Liver (tissue), 9 donors: ENCODE data around the gene BCR. TPM values are rescaled to one million over a fixed set of nuclear protein-coding genes. Genes with fewer than 3 reads are reported as not detected.

ENCODE experiments used
- DNase-seq: peaks from one replicate; pipeline ENCODE4 v3.0.0-alpha.2; 2017; ENCODE audit warnings: low spot score
- H3K27ac ChIP-seq, 2 donors: one replicate each; pipeline ENCODE4 v1.7.0; 2013; ENCODE audit warnings: inconsistent platforms in 2 of 2, low read length in 2 of 2, control low read depth in 1 of 2, low read depth in 1 of 2, mild to moderate bottlenecking in 1 of 2
- H3K27me3 ChIP-seq, 4 donors: one replicate each; pipeline versions ENCODE4 v1.6.1 to v1.7.0; 2013; ENCODE audit warnings: low read length in 3 of 4, inconsistent platforms in 1 of 4, mild to moderate bottlenecking in 1 of 4, moderate library complexity in 1 of 4; ENCODE audit not compliant: control insufficient read depth in 4 of 4, insufficient read depth in 4 of 4
- H3K36me3 ChIP-seq, 4 donors: one replicate each; pipeline versions ENCODE4 v1.6.1 to v1.7.0; 2013; ENCODE audit warnings: low read length in 3 of 4, mild to moderate bottlenecking in 3 of 4, low read depth in 1 of 4, moderate library complexity in 1 of 4; ENCODE audit not compliant: control insufficient read depth in 4 of 4, insufficient read depth in 3 of 4
- H3K4me1 ChIP-seq, 4 donors: one replicate each; pipeline versions ENCODE4 v1.6.1 to v1.7.0; 2013; ENCODE audit warnings: low read length in 3 of 4, mild to moderate bottlenecking in 3 of 4, moderate library complexity in 1 of 4; ENCODE audit not compliant: control insufficient read depth in 4 of 4, insufficient read depth in 4 of 4
- H3K4me3 ChIP-seq, 3 donors: one replicate each; pipeline versions ENCODE4 v1.6.1 to v1.7.0; 2013; ENCODE audit warnings: low read length in 3 of 3, control low read depth in 1 of 3, low read depth in 1 of 3, mild to moderate bottlenecking in 1 of 3
- H3K9ac ChIP-seq, 2 donors: one replicate each; pipeline ENCODE4 v1.7.0; 2013; ENCODE audit warnings: low read length in 2 of 2, mild to moderate bottlenecking in 2 of 2, moderate library complexity in 2 of 2, control low read depth in 1 of 2, low read depth in 1 of 2
- H3K9me3 ChIP-seq, 4 donors: one replicate each; pipeline versions ENCODE4 v1.6.1 to v1.7.0; 2013; ENCODE audit warnings: low read length in 3 of 4; ENCODE audit not compliant: control insufficient read depth in 4 of 4
- EGR1 ChIP-seq, 2 donors: IDR thresholded peaks; 2 replicates each; pipeline ENCODE4 v1.6.1; 2016 to 2018; ENCODE audit warnings: antibody characterized with exemption in 2 of 2, low read depth in 2 of 2
- FOXA1 ChIP-seq: IDR thresholded peaks from 2 replicates; pipeline ENCODE4 v1.6.1; 2016; ENCODE audit warnings: antibody characterized with exemption
- FOXA2 ChIP-seq: IDR thresholded peaks from 2 replicates; pipeline ENCODE4 v1.6.1; 2016; ENCODE audit warnings: antibody characterized with exemption
- GABPA ChIP-seq, 2 donors: IDR thresholded peaks in 1 of 2; conservative IDR thresholded peaks in 1 of 2; 2 replicates each; pipeline ENCODE4 v1.6.1; 2016; ENCODE audit warnings: antibody characterized with exemption in 2 of 2, mild to moderate bottlenecking in 1 of 2, moderate library complexity in 1 of 2
- HNF4A ChIP-seq, 2 donors: conservative IDR thresholded peaks; 2 replicates each; pipeline ENCODE4 v1.6.1; 2016; ENCODE audit warnings: antibody characterized with exemption in 2 of 2, mild to moderate bottlenecking in 2 of 2
- HNF4G ChIP-seq: IDR thresholded peaks from 2 replicates; pipeline ENCODE4 v1.6.1; 2016; ENCODE audit warnings: antibody characterized with exemption
- JUND ChIP-seq, 2 donors: IDR thresholded peaks; 2 replicates each; pipeline ENCODE4 v1.6.1; 2016; ENCODE audit warnings: antibody characterized with exemption in 2 of 2
- NR2F2 ChIP-seq: IDR thresholded peaks from 2 replicates; pipeline ENCODE4 v1.6.1; 2016; ENCODE audit warnings: antibody characterized with exemption
- RAD21 ChIP-seq, 2 donors: IDR thresholded peaks; 2 replicates each; pipeline ENCODE4 v1.6.1; 2016; ENCODE audit warnings: antibody characterized with exemption in 2 of 2, mild to moderate bottlenecking in 2 of 2
- RXRA ChIP-seq, 2 donors: IDR thresholded peaks; 2 replicates each; pipeline ENCODE4 v1.6.1; 2017 to 2018; ENCODE audit warnings: antibody characterized with exemption in 2 of 2, mild to moderate bottlenecking in 1 of 2
- SP1 ChIP-seq: IDR thresholded peaks from 2 replicates; pipeline ENCODE4 v1.6.1; 2018; ENCODE audit warnings: antibody characterized with exemption, mild to moderate bottlenecking
- TAF1 ChIP-seq: conservative IDR thresholded peaks from 2 replicates; pipeline ENCODE4 v1.6.1; 2016; ENCODE audit warnings: antibody characterized with exemption, mild to moderate bottlenecking
- YY1 ChIP-seq: IDR thresholded peaks from 2 replicates; pipeline ENCODE4 v1.6.1; 2016; ENCODE audit warnings: antibody characterized with exemption, mild to moderate bottlenecking
- WGBS: extraction: QIAGEN DNeasy Blood & Tissue Kit; methylation state at CpG from one replicate; pipeline ENCODE4 v1.1.7; 2013; 5-methylcytosine and 5-hydroxymethylcytosine counted together
- polyA plus RNA-seq, 2 donors: library from polyadenylated mRNA; stranded (reverse) in 1 of 2; unstranded in 1 of 2; fragments of 200-250 nt in 1 of 2; fragments of >200 nt in 1 of 2; fragmentation: Nextera tagmentation in 1 of 2; extraction: Ambion mirVana in 1 of 2; gene quantifications; one replicate each; pipeline versions ENCODE4 v1.2.1 to v1.2.3, GENCODE V29; 2013 to 2015
- total RNA-seq, 2 donors: library from RNA; depleted of rRNA; stranded (reverse); fragments of >200 nt; gene quantifications; one replicate each; pipeline ENCODE4 v1.2.3, GENCODE V29; 2014
- TF ChIP-seq, protein P1 (sequence below): fragments of 150-350 bp; IDR thresholded peaks from 2 replicates; pipeline ENCODE4 v1.5.1; 2017; ENCODE audit warnings: improper control_type of control experiment, low read depth, low read length; ENCODE audit not compliant: missing input control
- TF ChIP-seq, protein P2 (sequence below): IDR thresholded peaks from 2 replicates; pipeline ENCODE4 v1.6.1; 2016; ENCODE audit warnings: antibody characterized with exemption
- TF ChIP-seq, protein P3 (sequence below): IDR thresholded peaks from 2 replicates; pipeline ENCODE4 v1.6.1; 2016; ENCODE audit warnings: antibody characterized with exemption, mild to moderate bottlenecking
- TF ChIP-seq, protein P4 (sequence below): IDR thresholded peaks from 2 replicates; pipeline ENCODE4 v1.6.1; 2016; ENCODE audit warnings: antibody characterized with exemption
- TF ChIP-seq, protein P5 (sequence below): IDR thresholded peaks from 2 replicates; pipeline ENCODE4 v1.6.1; 2016; ENCODE audit warnings: antibody characterized with exemption
- donor health status: healthy.
- donor health status: healthy.
- donor health status: healthy.
- donor health status: healthy.
- donor health status: healthy.

Gene BCR
- total and polyA plus RNA-seq, 4 donors = 7.4 to 35.6 (median 18.3) TPM

DNA sequence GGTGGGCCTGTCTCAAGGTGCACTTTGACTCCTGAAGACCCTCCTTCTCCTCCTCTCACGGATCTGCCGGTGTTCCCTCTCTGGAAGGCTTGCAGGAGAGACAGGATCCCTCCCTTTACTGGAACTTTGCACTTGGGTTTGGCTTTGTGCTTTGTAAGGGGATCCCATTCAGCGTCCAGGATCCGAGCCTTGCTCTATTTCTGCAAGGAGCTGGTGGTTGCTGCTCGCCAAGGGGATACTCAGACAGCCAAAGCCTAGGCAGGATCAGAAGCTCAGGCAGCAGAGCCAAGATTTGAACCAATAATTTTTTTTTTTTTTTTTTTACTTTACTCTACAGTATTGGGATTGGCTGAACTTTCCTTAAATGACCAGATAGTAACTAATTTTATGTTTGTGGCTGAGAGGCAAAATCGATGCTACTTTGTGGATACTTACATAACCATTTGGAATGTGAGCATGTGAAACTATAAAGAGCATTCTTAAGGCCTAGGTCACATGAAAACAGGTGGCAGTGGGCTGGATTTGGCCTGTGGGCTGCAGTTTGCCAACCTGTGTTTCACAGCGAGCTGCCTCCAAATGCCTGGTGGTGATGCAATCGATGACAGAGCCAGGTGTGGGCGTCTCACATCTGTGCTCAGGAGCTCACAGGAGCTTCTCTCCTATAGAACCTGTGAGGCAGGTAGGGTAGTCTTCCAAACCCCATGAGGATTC is 25.2 kb downstream of the BCR start:
- no peak for TF ChIP-seq FOXA2
- TF ChIP-seq, protein P1, sequence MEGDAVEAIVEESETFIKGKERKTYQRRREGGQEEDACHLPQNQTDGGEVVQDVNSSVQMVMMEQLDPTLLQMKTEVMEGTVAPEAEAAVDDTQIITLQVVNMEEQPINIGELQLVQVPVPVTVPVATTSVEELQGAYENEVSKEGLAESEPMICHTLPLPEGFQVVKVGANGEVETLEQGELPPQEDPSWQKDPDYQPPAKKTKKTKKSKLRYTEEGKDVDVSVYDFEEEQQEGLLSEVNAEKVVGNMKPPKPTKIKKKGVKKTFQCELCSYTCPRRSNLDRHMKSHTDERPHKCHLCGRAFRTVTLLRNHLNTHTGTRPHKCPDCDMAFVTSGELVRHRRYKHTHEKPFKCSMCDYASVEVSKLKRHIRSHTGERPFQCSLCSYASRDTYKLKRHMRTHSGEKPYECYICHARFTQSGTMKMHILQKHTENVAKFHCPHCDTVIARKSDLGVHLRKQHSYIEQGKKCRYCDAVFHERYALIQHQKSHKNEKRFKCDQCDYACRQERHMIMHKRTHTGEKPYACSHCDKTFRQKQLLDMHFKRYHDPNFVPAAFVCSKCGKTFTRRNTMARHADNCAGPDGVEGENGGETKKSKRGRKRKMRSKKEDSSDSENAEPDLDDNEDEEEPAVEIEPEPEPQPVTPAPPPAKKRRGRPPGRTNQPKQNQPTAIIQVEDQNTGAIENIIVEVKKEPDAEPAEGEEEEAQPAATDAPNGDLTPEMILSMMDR = no peak
- TF ChIP-seq EGR1 (IDR thresholded peaks at IDR 0.05; ENCODE audit: low read depth in 2 of 2) = peak; percentile 50 to 89
- TF ChIP-seq, protein P2, sequence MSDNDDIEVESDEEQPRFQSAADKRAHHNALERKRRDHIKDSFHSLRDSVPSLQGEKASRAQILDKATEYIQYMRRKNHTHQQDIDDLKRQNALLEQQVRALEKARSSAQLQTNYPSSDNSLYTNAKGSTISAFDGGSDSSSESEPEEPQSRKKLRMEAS = peak; percentile 67
- TF ChIP-seq, protein P3, sequence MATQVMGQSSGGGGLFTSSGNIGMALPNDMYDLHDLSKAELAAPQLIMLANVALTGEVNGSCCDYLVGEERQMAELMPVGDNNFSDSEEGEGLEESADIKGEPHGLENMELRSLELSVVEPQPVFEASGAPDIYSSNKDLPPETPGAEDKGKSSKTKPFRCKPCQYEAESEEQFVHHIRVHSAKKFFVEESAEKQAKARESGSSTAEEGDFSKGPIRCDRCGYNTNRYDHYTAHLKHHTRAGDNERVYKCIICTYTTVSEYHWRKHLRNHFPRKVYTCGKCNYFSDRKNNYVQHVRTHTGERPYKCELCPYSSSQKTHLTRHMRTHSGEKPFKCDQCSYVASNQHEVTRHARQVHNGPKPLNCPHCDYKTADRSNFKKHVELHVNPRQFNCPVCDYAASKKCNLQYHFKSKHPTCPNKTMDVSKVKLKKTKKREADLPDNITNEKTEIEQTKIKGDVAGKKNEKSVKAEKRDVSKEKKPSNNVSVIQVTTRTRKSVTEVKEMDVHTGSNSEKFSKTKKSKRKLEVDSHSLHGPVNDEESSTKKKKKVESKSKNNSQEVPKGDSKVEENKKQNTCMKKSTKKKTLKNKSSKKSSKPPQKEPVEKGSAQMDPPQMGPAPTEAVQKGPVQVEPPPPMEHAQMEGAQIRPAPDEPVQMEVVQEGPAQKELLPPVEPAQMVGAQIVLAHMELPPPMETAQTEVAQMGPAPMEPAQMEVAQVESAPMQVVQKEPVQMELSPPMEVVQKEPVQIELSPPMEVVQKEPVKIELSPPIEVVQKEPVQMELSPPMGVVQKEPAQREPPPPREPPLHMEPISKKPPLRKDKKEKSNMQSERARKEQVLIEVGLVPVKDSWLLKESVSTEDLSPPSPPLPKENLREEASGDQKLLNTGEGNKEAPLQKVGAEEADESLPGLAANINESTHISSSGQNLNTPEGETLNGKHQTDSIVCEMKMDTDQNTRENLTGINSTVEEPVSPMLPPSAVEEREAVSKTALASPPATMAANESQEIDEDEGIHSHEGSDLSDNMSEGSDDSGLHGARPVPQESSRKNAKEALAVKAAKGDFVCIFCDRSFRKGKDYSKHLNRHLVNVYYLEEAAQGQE = no peak
- TF ChIP-seq RAD21 (IDR thresholded peaks at IDR 0.05) = peak; percentile 18
- TF ChIP-seq RXRA (IDR thresholded peaks at IDR 0.05) = peak; percentile 21 to 82
- TF ChIP-seq, protein P4, sequence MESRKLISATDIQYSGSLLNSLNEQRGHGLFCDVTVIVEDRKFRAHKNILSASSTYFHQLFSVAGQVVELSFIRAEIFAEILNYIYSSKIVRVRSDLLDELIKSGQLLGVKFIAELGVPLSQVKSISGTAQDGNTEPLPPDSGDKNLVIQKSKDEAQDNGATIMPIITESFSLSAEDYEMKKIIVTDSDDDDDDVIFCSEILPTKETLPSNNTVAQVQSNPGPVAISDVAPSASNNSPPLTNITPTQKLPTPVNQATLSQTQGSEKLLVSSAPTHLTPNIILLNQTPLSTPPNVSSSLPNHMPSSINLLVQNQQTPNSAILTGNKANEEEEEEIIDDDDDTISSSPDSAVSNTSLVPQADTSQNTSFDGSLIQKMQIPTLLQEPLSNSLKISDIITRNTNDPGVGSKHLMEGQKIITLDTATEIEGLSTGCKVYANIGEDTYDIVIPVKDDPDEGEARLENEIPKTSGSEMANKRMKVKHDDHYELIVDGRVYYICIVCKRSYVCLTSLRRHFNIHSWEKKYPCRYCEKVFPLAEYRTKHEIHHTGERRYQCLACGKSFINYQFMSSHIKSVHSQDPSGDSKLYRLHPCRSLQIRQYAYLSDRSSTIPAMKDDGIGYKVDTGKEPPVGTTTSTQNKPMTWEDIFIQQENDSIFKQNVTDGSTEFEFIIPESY = no peak
- no peak for TF ChIP-seq TAF1
- TF ChIP-seq SP1 = peak; percentile 36
- peak; percentile 16 for TF ChIP-seq YY1
- TF ChIP-seq GABPA (IDR thresholded peaks at IDR 0.05 in 1 of 2, conservative IDR thresholded peaks at IDR 0.05 in 1 of 2) = no peak
- TF ChIP-seq FOXA1 = no peak
- no peak for TF ChIP-seq NR2F2
- TF ChIP-seq, protein P5, sequence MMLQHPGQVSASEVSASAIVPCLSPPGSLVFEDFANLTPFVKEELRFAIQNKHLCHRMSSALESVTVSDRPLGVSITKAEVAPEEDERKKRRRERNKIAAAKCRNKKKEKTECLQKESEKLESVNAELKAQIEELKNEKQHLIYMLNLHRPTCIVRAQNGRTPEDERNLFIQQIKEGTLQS = peak; percentile 91
- TF ChIP-seq HNF4A (conservative IDR thresholded peaks at IDR 0.05) = peak in 1 of 2 donors; percentile 70
- no peak for TF ChIP-seq HNF4G
- TF ChIP-seq JUND (IDR thresholded peaks at IDR 0.05) = peak in 1 of 2 donors; percentile 76
- H3K4me3 ChIP-seq = no peak overlapping the region
- no peaks in the 10 kb centered on the region for H3K36me3 ChIP-seq
- peak overlapping the region in 1 of 2 donors; percentile 25 for H3K9ac ChIP-seq
- no peaks in the 10 kb centered on the region for H3K9me3 ChIP-seq
- 37% methylated on average over 9 of the region's 9 CpGs for whole genome bisulfite sequencing
- H3K27ac ChIP-seq = peak overlapping the region; percentile 50 to 73
- H3K4me1 ChIP-seq = peaks cover 9 to 29% (median 23%) of the 10 kb centered on the region in 4 donors
- no peak for DNase-seq
- H3K27me3 ChIP-seq = no peaks in the 10 kb centered on the region
